Gastrocnemius medialis (tissue), 4 donors: ENCODE data around the gene HNRNPA0.

ENCODE experiments used
- CTCF ChIP-seq, 5 experiments: fragments of 450-650 bp in 3 of 5; fragments of 200-600 bp in 2 of 5; sonication (generic) in 2 of 5; IDR thresholded peaks in 4 of 5; conservative IDR thresholded peaks in 1 of 5; 1 replicate in 4 of 5; 2 replicates in 1 of 5; pipeline ENCODE4 v1.5.1; 2016 to 2019; ENCODE audit warnings: antibody characterized with exemption in 5 of 5, mild to moderate bottlenecking in 3 of 5, moderate library complexity in 3 of 5
- POLR2A ChIP-seq, 2 donors: fragments of 450-650 bp; IDR thresholded peaks; one replicate each; pipeline ENCODE4 v1.6.1; 2017; ENCODE audit warnings: antibody characterized with exemption in 2 of 2, mild to moderate bottlenecking in 2 of 2, moderate library complexity in 2 of 2

GRCh38 chr5:137724251-137724650 is 29.9 kb downstream of the HNRNPA0 start:
- no peak for TF ChIP-seq CTCF (IDR thresholded peaks at IDR 0.05 in 4 of 5, conservative IDR thresholded peaks at IDR 0.05 in 1 of 5)
- TF ChIP-seq POLR2A (IDR thresholded peaks at IDR 0.05) = no peak
